Suprapubic skin (tissue), 4 donors: Measurements from ENCODE around the gene NDUFS2.

Source experiments
- CTCF ChIP-seq, 2 donors: fragments of 200-600 bp in 1 of 2; fragments of 450-650 bp in 1 of 2; sonication (generic) in 1 of 2; IDR thresholded peaks; one replicate each; pipeline ENCODE4 v1.5.1; 2016 to 2019; ENCODE audit warnings: antibody characterized with exemption in 2 of 2, mild to moderate bottlenecking in 1 of 2, moderate library complexity in 1 of 2
- EP300 ChIP-seq: sonication (generic); formaldehyde crosslinking; IDR thresholded peaks from one replicate; pipeline ENCODE4 v1.6.1; 2017; ENCODE audit warnings: antibody characterized with exemption
- POLR2A ChIP-seq, 2 donors: fragments of 450-650 bp; IDR thresholded peaks; one replicate each; pipeline ENCODE4 v1.6.1; 2017; ENCODE audit warnings: antibody characterized with exemption in 2 of 2, mild to moderate bottlenecking in 2 of 2, moderate library complexity in 2 of 2
- POLR2AphosphoS5 ChIP-seq, 3 donors: sonication (generic); formaldehyde crosslinking; IDR thresholded peaks; one replicate each; pipeline ENCODE4 v1.6.1; 2017; ENCODE audit warnings: antibody characterized with exemption in 3 of 3

- no peak for TF ChIP-seq CTCF (IDR thresholded peaks at IDR 0.05)
- no peak for TF ChIP-seq POLR2AphosphoS5 (IDR thresholded peaks at IDR 0.05)
- peak in 1 of 2 donors; percentile 32 for TF ChIP-seq POLR2A (IDR thresholded peaks at IDR 0.05)
- TF ChIP-seq EP300 = no peak
These were observed 12.9 kb downstream of the NDUFS2 start, which contains the start of gene FCER1G for GRCh38 chr1:161215076-161215475.
